Esophagus muscularis mucosa (tissue), 4 donors: ENCODE data around the gene UBE2E3. TPM values are rescaled to one million over a fixed set of nuclear protein-coding genes. Genes with fewer than 3 reads are reported as not detected.

ENCODE experiments used
- DNase-seq: peaks from one replicate; pipeline ENCODE4 v3.0.0-alpha.2; 2017; ENCODE audit errors: extremely low spot score
- H3K27ac ChIP-seq, 4 donors: fragments of 200-600 bp; sonication (generic); replicated peaks in 1 of 4; 1 replicate in 3 of 4; 2 replicates in 1 of 4; pipeline ENCODE4 v1.5.1; 2016 to 2019; ENCODE audit warnings: mild to moderate bottlenecking in 1 of 4
- H3K27me3 ChIP-seq, 4 donors: fragments of 200-600 bp; sonication (generic); one replicate each; pipeline versions ENCODE4 v1.5.1 to v1.6.0; 2016 to 2019
- H3K36me3 ChIP-seq, 4 donors: fragments of 200-600 bp; sonication (generic); one replicate each; pipeline ENCODE4 v1.5.1; 2016 to 2019
- H3K4me1 ChIP-seq, 4 donors: fragments of 200-600 bp; sonication (generic); one replicate each; pipeline ENCODE4 v1.5.1; 2016 to 2019
- H3K4me3 ChIP-seq, 4 donors: fragments of 200-600 bp; sonication (generic); 1 replicate in 2 of 4; 2 replicates in 2 of 4; pipeline ENCODE4 v1.5.1; 2016 to 2019; ENCODE audit warnings: mild to moderate bottlenecking in 4 of 4, moderate library complexity in 1 of 4
- H3K9me3 ChIP-seq, 4 donors: fragments of 200-600 bp; sonication (generic); 1 replicate in 3 of 4; 2 replicates in 1 of 4; pipeline ENCODE4 v1.5.1; 2016 to 2019
- CTCF ChIP-seq, 3 experiments: fragments of 200-600 bp in 2 of 3; fragments of 450-650 bp in 1 of 3; sonication (generic) in 2 of 3; IDR thresholded peaks; one replicate each; pipeline ENCODE4 v1.5.1; 2017 to 2019; ENCODE audit warnings: antibody characterized with exemption in 3 of 3, mild to moderate bottlenecking in 2 of 3, moderate library complexity in 1 of 3
- EP300 ChIP-seq: sonication (generic); formaldehyde crosslinking; IDR thresholded peaks from one replicate; pipeline ENCODE4 v1.6.1; 2017; ENCODE audit warnings: antibody characterized with exemption
- POLR2A ChIP-seq: fragments of 450-650 bp; IDR thresholded peaks from one replicate; pipeline ENCODE4 v1.6.1; 2017; ENCODE audit warnings: antibody characterized with exemption, moderate library complexity, mild to moderate bottlenecking, low read depth
- POLR2AphosphoS5 ChIP-seq, 2 donors: sonication (generic); formaldehyde crosslinking; IDR thresholded peaks; one replicate each; pipeline ENCODE4 v1.6.1; 2017; ENCODE audit warnings: antibody characterized with exemption in 2 of 2
- WGBS: methylation state at CpG from one replicate; pipeline ENCODE4 v1.1.5; 2018; 5-methylcytosine and 5-hydroxymethylcytosine counted together
- intact Hi-C: fragments of 100-400 bp; cut with DNase I; formaldehyde crosslinking; loops from one replicate; pipeline ENCODE4 v1.15.1; 2023
- total RNA-seq, 4 donors: library from RNA; depleted of rRNA; stranded (reverse); fragments of >200 nt; gene quantifications; one replicate each; pipeline versions ENCODE4 v1.1.0 to v1.2.1, GENCODE V29; 2016

The UBE2E3 gene
- total RNA-seq, 4 donors from 2014 or later = 32.8 to 57.7 (median 40.2) TPM

- Histone ChIP-seq H3K9me3 (no peaks in the 10 kb centered on the region), H3K36me3 (no peaks in the 10 kb centered on the region), H3K4me1 (peaks cover 0 to 5% (median 4%) of the 10 kb centered on the region in 4 donors), H3K4me3 (no peak overlapping the region), H3K27ac (no peak overlapping the region), H3K27me3 (no peaks in the 10 kb centered on the region)
- 78% methylated on average over 6 of the region's 6 CpGs for WGBS
- no peak for DNase-seq
- intact Hi-C loops = loop anchor here (10.0 kb wide), 2 partner anchors 392 to 948 kb away; no protein-coding TSS in a partner anchor
- TF ChIP-seq CTCF (IDR thresholded peaks at IDR 0.05) = no peak
- no peak for TF ChIP-seq POLR2A
- TF ChIP-seq EP300 = no peak
- no peak for TF ChIP-seq POLR2AphosphoS5 (IDR thresholded peaks at IDR 0.05)
Observed at GRCh38 chr2:181072486-181073235, 92.3 kb downstream of the UBE2E3 start.

GRCh38 chr2:181073896-181074295 is 93.5 kb downstream of the UBE2E3 start:
- H3K27me3 ChIP-seq = no peaks in the 10 kb centered on the region
- intact Hi-C loops = loop anchor here (10.0 kb wide), 2 partner anchors 391 to 949 kb away; no protein-coding TSS in a partner anchor
- no peaks in the 10 kb centered on the region for H3K36me3 ChIP-seq
- TF ChIP-seq EP300 (no peak), POLR2A (no peak), POLR2AphosphoS5 (IDR thresholded peaks at IDR 0.05) (no peak), CTCF (IDR thresholded peaks at IDR 0.05) (no peak)
- peaks cover 0 to 5% (median 4%) of the 10 kb centered on the region in 4 donors for H3K4me1 ChIP-seq
- no peak overlapping the region for H3K4me3 ChIP-seq
- no peak for DNase-seq
- H3K27ac ChIP-seq = no peak overlapping the region
- H3K9me3 ChIP-seq = no peaks in the 10 kb centered on the region

DNA sequence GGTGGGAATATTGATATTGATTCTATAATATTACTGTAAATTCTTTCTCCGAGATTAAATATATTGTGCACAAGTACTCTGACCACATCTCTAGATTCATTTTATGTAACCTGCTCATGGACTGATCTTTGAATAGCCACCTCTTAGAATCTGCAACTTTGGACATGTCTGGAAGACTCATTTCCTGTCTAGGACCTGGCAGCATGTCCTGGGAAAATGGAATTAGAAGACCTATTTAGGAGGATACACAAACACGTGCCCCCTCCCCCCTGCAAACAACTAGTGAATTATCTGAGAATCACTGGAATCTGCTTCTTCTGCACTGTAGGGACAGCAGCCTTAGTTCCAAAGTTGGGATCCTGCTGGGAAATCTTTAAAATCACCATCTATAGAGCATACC is 94.1 kb downstream of the UBE2E3 start:
- Histone ChIP-seq H3K36me3 (no peaks in the 10 kb centered on the region), H3K27me3 (no peaks in the 10 kb centered on the region), H3K27ac (no peak overlapping the region), H3K4me1 (peaks cover 0 to 5% (median 4%) of the 10 kb centered on the region in 4 donors), H3K4me3 (no peak overlapping the region), H3K9me3 (no peaks in the 10 kb centered on the region)
- TF ChIP-seq POLR2A (no peak), CTCF (IDR thresholded peaks at IDR 0.05) (no peak), POLR2AphosphoS5 (IDR thresholded peaks at IDR 0.05) (no peak), EP300 (no peak)
- intact Hi-C loops = loop anchor here (10.0 kb wide), 2 partner anchors 390 to 950 kb away; no protein-coding TSS in a partner anchor
- no peak for DNase-seq
- WGBS = 81% methylated on average over 2 of the region's 2 CpGs

DNA sequence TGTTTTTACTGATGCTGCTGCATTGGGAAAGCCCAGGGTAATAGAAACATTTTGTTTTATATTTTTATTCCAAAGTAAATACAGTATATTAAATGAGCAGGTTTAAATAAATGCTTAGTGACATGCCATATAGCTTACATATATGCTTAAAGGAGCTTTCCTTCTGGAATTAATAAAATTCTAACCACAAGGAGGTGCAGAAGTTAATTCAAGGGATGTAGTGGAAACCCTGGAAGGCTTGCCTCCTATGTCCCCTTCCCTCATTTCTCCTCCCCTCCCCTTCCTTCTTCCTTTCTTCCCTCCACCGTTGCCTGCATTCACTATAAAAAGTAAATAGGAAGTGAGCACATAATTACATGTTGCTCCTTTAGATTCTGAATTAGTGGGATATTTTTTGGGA is 96.3 kb downstream of the UBE2E3 start:
- H3K4me1 ChIP-seq = peaks cover 0 to 5% (median 0%) of the 10 kb centered on the region in 4 donors
- WGBS = 36% methylated on average over 1 of the region's 1 CpG
- no peaks in the 10 kb centered on the region for H3K9me3 ChIP-seq
- no peak overlapping the region for H3K27ac ChIP-seq
- no peak for DNase-seq
- no peak for TF ChIP-seq POLR2A
- TF ChIP-seq EP300 = no peak
- no peak for TF ChIP-seq POLR2AphosphoS5 (IDR thresholded peaks at IDR 0.05)
- no peak for TF ChIP-seq CTCF (IDR thresholded peaks at IDR 0.05)
- no peaks in the 10 kb centered on the region for H3K36me3 ChIP-seq
- no peaks in the 10 kb centered on the region for H3K27me3 ChIP-seq
- intact Hi-C loops = loop anchor here (10.0 kb wide), 2 partner anchors 388 to 952 kb away; no protein-coding TSS in a partner anchor
- H3K4me3 ChIP-seq = no peak overlapping the region
